HG03196 (cell line): ENCODE results near the gene FGF18.
"Not testable (repeated sequence)": the region's sequence is repeated elsewhere in the genome, so short reads cannot be mapped to it uniquely, and the experiment has no call there.

Experiments
- ATAC-seq: cut with Tn5 transposase; IDR thresholded peaks from one replicate; pipeline ENCODE4 v1.9.1; 2021; ENCODE audit not compliant: unreplicated experiment

Gene FGF18

GRCh38 chr5:171492781-171493180 is 73.3 kb downstream of the FGF18 start:
- ATAC-seq, result no peak

DNA sequence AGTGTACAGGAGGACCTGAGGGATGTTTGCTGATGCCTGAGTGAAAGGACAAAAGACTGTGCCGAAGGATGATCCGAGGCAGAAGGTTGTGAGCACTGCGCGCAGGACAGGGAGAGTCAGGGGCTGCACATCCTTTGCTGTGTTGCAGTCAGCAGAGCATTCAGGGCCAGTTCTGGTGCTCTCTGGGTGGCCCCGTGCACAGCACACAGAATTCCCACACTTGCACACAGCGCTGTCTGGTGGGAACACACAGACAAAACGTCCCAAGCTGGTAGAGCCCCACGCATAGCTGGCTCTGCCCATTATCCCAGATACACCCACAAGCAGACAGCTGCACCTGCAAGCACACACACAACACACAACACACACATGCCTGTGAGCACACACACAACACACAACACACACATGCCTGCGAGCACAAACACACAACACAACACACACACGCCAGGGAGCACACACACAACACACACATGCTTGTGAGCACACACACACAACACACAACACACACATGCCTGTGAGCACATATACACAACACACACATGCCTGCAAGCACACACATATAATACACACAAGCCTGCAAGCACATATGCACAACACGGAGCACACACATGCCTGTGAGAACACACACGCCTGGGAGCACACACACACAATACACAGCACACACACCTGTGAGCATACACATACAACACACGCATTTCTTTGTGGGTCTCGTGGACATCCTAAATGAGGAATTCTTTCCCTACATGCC is 74.4 kb downstream of the FGF18 start:
- no peak for ATAC-seq

DNA sequence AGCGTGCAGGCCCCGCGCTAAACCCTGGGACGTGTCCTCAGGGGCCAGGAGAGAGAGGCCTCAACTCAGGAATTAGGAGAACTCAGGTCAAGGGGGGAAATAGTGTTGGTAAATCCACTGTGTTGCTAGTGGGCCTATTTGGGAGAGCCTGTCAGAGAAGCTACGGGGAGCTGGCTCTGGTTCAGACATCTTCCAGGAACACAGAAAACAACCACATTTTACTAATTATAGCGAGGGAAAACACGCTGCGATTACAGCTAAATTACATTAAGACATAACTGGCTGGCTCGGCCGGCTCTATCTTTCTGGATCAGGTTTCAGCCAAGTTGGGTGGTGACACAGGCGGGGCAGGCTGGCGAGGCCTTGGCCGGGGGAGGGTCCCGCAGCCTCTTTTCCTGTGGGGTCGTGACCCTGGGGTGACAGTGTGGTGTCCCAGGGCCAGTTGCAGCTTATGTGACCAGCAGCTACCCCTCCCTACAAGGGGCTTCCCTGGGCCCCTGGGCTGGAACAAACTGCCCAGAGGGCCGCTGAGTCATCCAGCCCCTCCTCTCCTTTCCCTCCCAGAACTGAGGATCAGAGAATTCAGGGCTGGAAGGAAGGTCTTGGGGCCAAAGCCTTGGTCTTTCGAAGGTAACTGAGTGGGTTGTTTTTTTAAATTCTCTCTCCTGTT is 75.1 kb downstream of the FGF18 start:
- ATAC-seq, result no peak

GRCh38 chr5:171495122-171495700 is 75.8 kb downstream of the FGF18 start:
- no peak for ATAC-seq

DNA sequence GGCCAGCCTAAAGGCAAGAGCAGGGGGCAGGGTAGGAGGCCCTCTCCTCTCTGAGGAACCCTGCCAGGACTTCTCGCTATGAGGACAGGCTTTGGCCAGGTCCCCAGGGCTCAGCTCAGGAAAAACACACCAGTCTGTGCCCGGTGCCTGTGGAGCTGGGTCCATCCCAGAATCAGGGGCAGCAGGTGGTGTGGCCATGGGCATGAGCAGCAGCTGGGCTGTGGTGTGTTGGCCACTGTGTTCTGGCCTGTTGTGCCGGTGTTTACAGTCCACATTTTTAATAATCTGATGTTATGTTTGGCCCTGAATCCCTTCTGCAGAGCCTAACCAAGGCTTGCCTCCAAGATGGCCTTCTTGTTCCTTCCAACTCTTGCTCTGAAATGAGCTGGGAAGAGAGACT is 77.0 kb downstream of the FGF18 start:
- ATAC-seq, result no peak

DNA sequence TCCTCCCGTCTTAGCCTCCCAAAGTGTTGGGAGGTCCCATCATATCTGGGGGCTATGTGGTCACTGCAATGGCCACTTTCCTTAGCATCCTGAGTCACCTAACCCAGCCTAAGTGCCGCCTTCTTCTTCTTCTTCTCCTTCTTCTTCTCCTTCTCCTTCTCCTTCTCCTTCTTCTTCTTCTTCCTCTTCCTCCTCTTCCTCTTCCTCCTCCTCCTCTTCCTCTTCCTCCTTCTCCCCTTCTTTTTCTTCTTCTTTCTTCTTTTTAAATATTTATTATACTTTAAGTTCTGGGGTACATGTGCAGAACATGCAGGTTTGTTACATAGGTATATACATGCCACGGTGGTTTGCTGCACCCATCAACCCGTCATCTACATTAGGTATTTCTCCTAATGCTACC is 78.0 kb downstream of the FGF18 start:
- ATAC-seq, result not testable (repeated sequence)

DNA sequence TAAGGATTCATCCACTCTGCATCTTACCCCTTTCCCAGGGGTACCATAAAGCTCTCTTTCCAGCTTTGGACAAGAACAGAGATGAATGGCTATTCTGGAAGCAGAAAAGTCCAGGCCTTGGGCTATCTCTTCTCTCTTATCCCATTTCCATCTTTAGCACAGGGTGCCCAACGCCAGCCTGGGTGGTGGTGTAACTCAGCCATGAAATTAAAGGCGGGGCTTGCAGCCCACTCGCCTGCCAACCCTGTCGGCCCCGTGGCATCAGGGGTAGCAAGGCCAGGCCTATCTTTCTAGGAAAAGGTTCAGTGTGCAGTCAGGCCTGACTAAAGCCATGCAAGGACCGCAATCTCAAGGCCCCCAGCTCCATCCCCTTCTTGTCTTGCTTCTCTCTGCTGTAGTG is 78.7 kb downstream of the FGF18 start:
- no peak for ATAC-seq

DNA sequence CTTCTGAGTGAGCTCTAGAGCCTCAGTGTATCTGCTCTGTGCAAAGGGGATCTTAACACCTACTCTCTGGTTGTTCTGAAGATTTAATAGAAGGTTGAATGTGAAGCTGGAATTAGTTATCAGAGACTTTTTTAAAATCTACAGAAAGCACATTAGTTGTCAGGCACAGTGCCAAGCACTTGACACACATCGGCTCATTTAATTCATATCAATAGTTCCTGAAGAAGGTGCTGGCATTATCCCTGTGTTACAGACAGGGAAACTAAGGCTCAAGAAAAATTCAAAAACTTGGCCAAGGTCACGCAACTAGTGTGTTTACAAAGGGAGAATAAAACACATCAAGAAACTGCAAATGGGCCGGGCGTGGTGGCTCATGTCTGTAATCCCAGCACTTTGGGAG is 80.2 kb downstream of the FGF18 start:
- no peak for ATAC-seq

- no peak for ATAC-seq
Observed at GRCh38 chr5:171505473-171506043, 86.1 kb downstream of the FGF18 start.

GRCh38 chr5:171506951-171507350 is 87.5 kb downstream of the FGF18 start:
- no peak for ATAC-seq
